Measurements from ENCODE around the gene SYNE1. TPM values are rescaled to one million over a fixed set of nuclear protein-coding genes. Genes with fewer than 3 reads are reported as not detected.

SYNE1 gene
- total RNA-seq, 2 donors from 2014 or later, result 135 to 160 TPM

DNA sequence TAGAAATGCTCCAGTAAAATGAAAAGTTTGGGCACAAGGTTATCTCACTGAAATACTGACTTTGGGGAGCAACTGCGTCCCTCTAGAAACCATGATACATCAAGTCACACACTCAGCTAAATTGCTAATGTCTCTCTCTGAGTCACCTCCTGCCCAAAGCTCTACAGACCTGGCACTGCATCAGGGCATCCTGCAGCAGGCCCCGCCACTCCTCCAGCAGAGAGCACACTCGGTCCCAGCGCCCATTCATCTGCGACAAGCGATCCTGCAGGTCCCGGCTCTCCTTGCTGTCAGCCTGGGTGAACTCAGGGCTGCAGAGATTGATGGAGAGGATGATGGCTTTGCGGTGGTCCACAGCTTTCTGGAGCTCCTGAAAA, 500.7 kb downstream of the SYNE1 start:
- Histone ChIP-seq H3K4me3 (no peak overlapping the region), H3K27me3 (no peaks in the 10 kb centered on the region), H3K27ac (no peak overlapping the region), H3K9me3 (no peaks in the 10 kb centered on the region), H3K4me1 (no peaks in the 10 kb centered on the region), H3K36me3 (peaks cover 98% of the 10 kb centered on the region)
- TF ChIP-seq, protein P1, sequence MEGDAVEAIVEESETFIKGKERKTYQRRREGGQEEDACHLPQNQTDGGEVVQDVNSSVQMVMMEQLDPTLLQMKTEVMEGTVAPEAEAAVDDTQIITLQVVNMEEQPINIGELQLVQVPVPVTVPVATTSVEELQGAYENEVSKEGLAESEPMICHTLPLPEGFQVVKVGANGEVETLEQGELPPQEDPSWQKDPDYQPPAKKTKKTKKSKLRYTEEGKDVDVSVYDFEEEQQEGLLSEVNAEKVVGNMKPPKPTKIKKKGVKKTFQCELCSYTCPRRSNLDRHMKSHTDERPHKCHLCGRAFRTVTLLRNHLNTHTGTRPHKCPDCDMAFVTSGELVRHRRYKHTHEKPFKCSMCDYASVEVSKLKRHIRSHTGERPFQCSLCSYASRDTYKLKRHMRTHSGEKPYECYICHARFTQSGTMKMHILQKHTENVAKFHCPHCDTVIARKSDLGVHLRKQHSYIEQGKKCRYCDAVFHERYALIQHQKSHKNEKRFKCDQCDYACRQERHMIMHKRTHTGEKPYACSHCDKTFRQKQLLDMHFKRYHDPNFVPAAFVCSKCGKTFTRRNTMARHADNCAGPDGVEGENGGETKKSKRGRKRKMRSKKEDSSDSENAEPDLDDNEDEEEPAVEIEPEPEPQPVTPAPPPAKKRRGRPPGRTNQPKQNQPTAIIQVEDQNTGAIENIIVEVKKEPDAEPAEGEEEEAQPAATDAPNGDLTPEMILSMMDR (IDR thresholded peaks at IDR 0.05), result no peak
- DNase-seq (ENCODE audit: low spot score), result no peak

DNA sequence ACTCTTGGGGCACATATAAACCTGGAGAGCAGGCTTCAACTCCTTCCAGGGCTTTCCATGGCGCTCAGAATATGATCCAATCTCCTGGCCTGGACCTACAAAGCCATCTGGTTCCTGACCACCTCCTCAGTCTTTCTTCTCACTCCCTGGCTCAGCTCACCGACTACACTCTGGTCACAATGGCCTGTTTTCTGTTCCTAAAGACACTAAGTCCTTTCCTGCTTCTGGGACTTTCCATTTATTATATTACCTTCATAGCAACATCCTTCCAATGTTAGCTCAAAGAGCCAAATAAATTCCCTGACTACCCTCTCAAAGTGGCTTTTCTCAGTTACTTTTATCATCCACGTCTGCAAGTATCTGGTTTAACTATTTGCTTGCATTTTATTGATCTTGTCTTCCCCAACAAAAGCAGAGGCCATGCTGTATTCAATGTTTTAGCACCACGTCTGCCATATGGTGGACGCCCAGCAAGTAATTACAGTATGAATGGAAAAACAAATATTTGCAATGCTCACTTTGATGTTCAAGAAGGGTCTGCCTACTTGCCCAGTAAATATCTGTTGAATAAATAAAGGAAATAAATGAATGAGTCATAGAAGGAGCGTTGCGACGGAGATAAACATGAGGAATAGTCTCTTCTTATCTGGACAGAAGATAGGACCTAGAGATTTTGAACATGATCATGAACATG, 501.3 kb downstream of the SYNE1 start:
- Histone ChIP-seq H3K36me3 (peaks cover 95% of the 10 kb centered on the region), H3K9me3 (no peaks in the 10 kb centered on the region), H3K27ac (no peak overlapping the region), H3K4me3 (no peak overlapping the region), H3K4me1 (no peaks in the 10 kb centered on the region), H3K27me3 (no peaks in the 10 kb centered on the region)
- no peak for DNase-seq (ENCODE audit: low spot score)
- TF ChIP-seq, protein P1 (IDR thresholded peaks at IDR 0.05), result no peak

DNA sequence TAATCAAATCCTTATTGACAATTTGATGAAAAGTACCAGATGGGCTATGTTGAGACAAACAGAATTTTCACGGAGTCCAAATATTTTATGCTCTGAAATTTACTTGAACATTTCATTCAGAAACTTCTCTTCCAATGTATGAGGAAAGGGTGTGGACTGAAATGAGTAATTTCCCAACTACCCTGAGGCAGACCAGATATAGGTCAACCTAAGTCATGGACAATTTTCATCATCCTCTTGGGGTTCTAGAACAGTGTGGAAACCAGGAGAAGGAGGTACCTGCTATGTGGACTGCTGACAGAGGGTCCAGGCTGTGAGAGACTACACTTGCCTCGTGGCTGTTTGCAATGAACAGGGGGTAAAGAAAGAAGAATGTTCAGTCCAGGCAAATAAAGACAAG, 506.7 kb downstream of the SYNE1 start:
- no peak for DNase-seq (ENCODE audit: low spot score)
- peak overlapping the region in 1 of 2 donors; percentile 3 for H3K4me3 ChIP-seq
- H3K36me3 ChIP-seq, result peaks cover 56% of the 10 kb centered on the region
- H3K4me1 ChIP-seq, result peaks cover 0 to 16% of the 10 kb centered on the region in 2 donors
- TF ChIP-seq, protein P1 (IDR thresholded peaks at IDR 0.05), result no peak
- H3K27ac ChIP-seq, result peak overlapping the region; percentile 71 to 76
- H3K9me3 ChIP-seq, result no peaks in the 10 kb centered on the region
- H3K27me3 ChIP-seq, result no peaks in the 10 kb centered on the region

DNA sequence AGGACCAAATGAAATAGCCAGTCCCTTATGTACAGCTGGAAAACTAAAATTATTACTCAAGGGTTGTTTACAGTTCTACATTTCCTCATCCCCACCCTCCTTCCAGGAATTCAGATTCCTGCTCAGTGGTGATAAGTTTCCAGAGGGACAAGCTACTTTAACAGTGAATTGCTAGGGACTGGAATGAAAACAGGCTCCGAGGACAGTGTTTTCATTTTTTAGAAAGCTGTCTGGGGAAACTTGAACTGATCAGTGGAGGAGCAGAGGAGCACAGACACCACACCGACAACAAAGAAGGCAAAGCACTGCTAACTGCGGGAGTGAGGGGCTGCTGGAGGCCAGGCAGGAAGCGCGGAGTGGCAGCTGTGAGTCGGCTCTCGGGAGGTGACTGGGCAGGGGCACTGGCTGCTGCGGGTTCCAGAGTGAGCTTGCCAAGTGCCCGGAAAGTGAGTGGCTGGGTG, 507.4 kb downstream of the SYNE1 start:
- DNase-seq (ENCODE audit: low spot score), result no peak
- no peaks in the 10 kb centered on the region for H3K27me3 ChIP-seq
- peak overlapping the region; percentile 71 to 76 for H3K27ac ChIP-seq
- H3K36me3 ChIP-seq, result peaks cover 48% of the 10 kb centered on the region
- TF ChIP-seq, protein P1 (IDR thresholded peaks at IDR 0.05), result no peak
- H3K4me1 ChIP-seq, result peaks cover 0 to 16% of the 10 kb centered on the region in 2 donors
- no peaks in the 10 kb centered on the region for H3K9me3 ChIP-seq
- H3K4me3 ChIP-seq, result peak overlapping the region; percentile 3 to 30

DNA sequence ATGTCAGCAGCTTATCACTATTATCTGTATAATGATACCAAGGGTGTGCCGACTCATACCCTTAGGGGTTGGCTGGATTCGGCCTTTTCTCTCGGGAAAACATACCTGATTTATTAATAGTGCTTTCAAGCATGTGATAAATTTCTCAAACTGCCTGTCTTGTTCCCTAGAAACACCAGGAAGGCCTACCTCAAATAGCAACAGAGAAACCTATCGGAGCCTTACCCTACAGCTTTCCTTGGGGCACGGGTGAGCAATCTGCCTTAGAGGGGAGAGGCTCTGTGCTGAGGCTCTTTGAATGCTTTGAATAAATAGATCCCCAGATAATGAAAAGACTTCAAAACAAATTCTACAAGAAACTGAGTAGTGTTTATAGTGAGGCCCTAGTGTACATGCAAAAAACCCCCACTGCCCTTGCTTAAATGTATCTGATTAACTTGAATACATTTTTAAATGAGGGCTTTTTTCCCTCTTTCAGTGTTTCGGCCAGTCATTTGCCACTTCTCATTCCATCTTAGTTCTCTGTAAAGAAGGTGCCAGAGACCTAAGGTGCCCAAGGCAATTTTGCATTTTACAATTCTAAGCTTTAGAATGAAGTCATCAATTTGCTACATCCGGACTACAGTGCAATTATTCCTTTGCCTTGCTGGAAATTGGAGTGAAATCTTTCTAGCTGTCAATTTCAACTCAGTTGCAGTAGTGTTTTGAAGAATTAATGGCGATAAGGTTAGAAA, 509.6 kb downstream of the SYNE1 start:
- H3K27me3 ChIP-seq, result no peaks in the 10 kb centered on the region
- peak overlapping the region in 1 of 2 donors; percentile 49 for H3K27ac ChIP-seq
- no peaks in the 10 kb centered on the region for H3K9me3 ChIP-seq
- TF ChIP-seq, protein P1 (IDR thresholded peaks at IDR 0.05), result no peak
- no peak for DNase-seq (ENCODE audit: low spot score)
- H3K36me3 ChIP-seq, result peaks cover 33% of the 10 kb centered on the region
- peaks cover 0 to 18% of the 10 kb centered on the region in 2 donors for H3K4me1 ChIP-seq
- no peak overlapping the region for H3K4me3 ChIP-seq

Data from right atrium auricular region (tissue), 2 donors.